Cardiac septum (tissue), 1 donor: ENCODE measurements around the gene ZNF670. TPM values are rescaled to one million over a fixed set of nuclear protein-coding genes. Genes with fewer than 3 reads are reported as not detected.

ENCODE experiments used
- DNase-seq: peaks from one replicate; pipeline ENCODE4 v3.0.0-alpha.2; 2020; ENCODE audit warnings: low spot score
- intact Hi-C: fragments of 100-400 bp; cut with DNase I; formaldehyde crosslinking; loops from one replicate; pipeline ENCODE4 v1.14.0; 2022
- total RNA-seq: library from RNA; stranded (reverse); fragmentation: NEBNext Ultra II Directional; extraction: Animal tissue kit (Norgen Biotek cat#: 25700); gene quantifications from one replicate; pipeline ENCODE4 v1.2.1, GENCODE V29; 2021
- donor health status: DM: no; HTN: no; CAD: no.

ZNF670 gene
- total RNA-seq, 1 donor from 2014 or later: 0.75 TPM

GRCh38 chr1:247107694-247108093, 29.1 kb upstream of the ZNF670 start:
- intact Hi-C loops: no loop called here
- no peak for DNase-seq

- no peak for DNase-seq
- intact Hi-C loops: loop anchor here (2.0 kb wide), 1 partner anchor 27 kb away; the partner anchor contains the start of gene ZNF670
Observed at GRCh38 chr1:247105966-247106365, 27.4 kb upstream of the ZNF670 start.

- DNase-seq: no peak
- intact Hi-C loops: loop anchor here (2.0 kb wide), 1 partner anchor 26 kb away; the partner anchor contains the start of gene ZNF670
Observed at GRCh38 chr1:247104965-247105364, 26.4 kb upstream of the ZNF670 start.

- intact Hi-C loops: loop anchor here (2.0 kb wide), 1 partner anchor 25 kb away; the partner anchor contains the start of gene ZNF670
- peak; percentile 97 for DNase-seq
Observed at GRCh38 chr1:247103859-247104591, 25.4 kb upstream of the ZNF670 start, which contains the start of gene ZNF669. TSS of gene ZNF669 (minus strand) at chr1:247104356. CDS start at chr1:247104199, 157 bp downstream.

GRCh38 chr1:247102381-247102780, 23.8 kb upstream of the ZNF670 start:
- intact Hi-C loops: no loop called here
- no peak for DNase-seq

GRCh38 chr1:247100676-247101279, 22.2 kb upstream of the ZNF670 start:
- intact Hi-C loops: no loop called here
- DNase-seq: no peak

- intact Hi-C loops: no loop called here
- DNase-seq: peak; percentile 22
Observed at GRCh38 chr1:247096958-247097357, 18.3 kb upstream of the ZNF670 start.

- intact Hi-C loops: no loop called here
- no peak for DNase-seq
Observed at GRCh38 chr1:247096544-247096943, 17.9 kb upstream of the ZNF670 start.

GRCh38 chr1:247096112-247096511, 17.5 kb upstream of the ZNF670 start:
- no peak for DNase-seq
- intact Hi-C loops: no loop called here

GRCh38 chr1:247090455-247090854, 11.8 kb upstream of the ZNF670 start:
- intact Hi-C loops: no loop called here
- DNase-seq: no peak

- intact Hi-C loops: no loop called here
- no peak for DNase-seq
Observed at GRCh38 chr1:247089616-247090375, 11.2 kb upstream of the ZNF670 start.

- intact Hi-C loops: no loop called here
- DNase-seq: no peak
Observed at GRCh38 chr1:247088967-247089366, 10.4 kb upstream of the ZNF670 start.

- intact Hi-C loops: no loop called here
- no peak for DNase-seq
Observed at GRCh38 chr1:247087256-247087655, 8.6 kb upstream of the ZNF670 start.

GRCh38 chr1:247085310-247085709, 6.7 kb upstream of the ZNF670 start:
- intact Hi-C loops: no loop called here

GRCh38 chr1:247084771-247085170, 6.2 kb upstream of the ZNF670 start:
- no peak for DNase-seq
- intact Hi-C loops: no loop called here

More at GRCh38 chr1:247085310-247085709, 6.7 kb upstream of the ZNF670 start:
- DNase-seq: no peak

- intact Hi-C loops: loop anchor here (2.0 kb wide), 1 partner anchor 25 kb away; the partner anchor contains the start of gene ZNF669
- DNase-seq: no peak
Observed at GRCh38 chr1:247079141-247079874, 697 bp upstream of the ZNF670 start.

GRCh38 chr1:247077876-247078257, 744 bp downstream of the ZNF670 start:
- no peak for DNase-seq
- intact Hi-C loops: loop anchor here (2.0 kb wide), 1 partner anchor 27 kb away; the partner anchor contains the start of gene ZNF669

- intact Hi-C loops: no loop called here
- no peak for DNase-seq
Observed at GRCh38 chr1:247077213-247077612, 1.4 kb downstream of the ZNF670 start.

- no peak for DNase-seq
- intact Hi-C loops: no loop called here
Observed at GRCh38 chr1:247070645-247071044, 8.0 kb downstream of the ZNF670 start.
